Measurements from ENCODE around the gene SEC16B.

The SEC16B gene

GRCh38 chr1:177953549-177953948 is 16.3 kb downstream of the SEC16B start:
- TF ChIP-seq CTCF (conservative IDR thresholded peaks at IDR 0.05; ENCODE audit: low read length) = no peak

GRCh38 chr1:177952691-177953090 is 17.2 kb downstream of the SEC16B start:
- no peak overlapping the region for H3K4me3 ChIP-seq (ENCODE audit: low read length)
- no peak for DNase-seq (ENCODE audit: low read depth)
- TF ChIP-seq CTCF (conservative IDR thresholded peaks at IDR 0.05; ENCODE audit: low read length) = no peak

More at GRCh38 chr1:177953549-177953948, 16.3 kb downstream of the SEC16B start:
- H3K4me3 ChIP-seq (ENCODE audit: low read length) = no peak overlapping the region
- no peak for DNase-seq (ENCODE audit: low read depth)

GRCh38 chr1:177952249-177952648 is 17.6 kb downstream of the SEC16B start:
- no peak for DNase-seq (ENCODE audit: low read depth)
- H3K4me3 ChIP-seq (ENCODE audit: low read length) = no peak overlapping the region
- no peak for TF ChIP-seq CTCF (conservative IDR thresholded peaks at IDR 0.05; ENCODE audit: low read length)

GRCh38 chr1:177950506-177950905 is 19.4 kb downstream of the SEC16B start:
- no peak for DNase-seq (ENCODE audit: low read depth)
- H3K4me3 ChIP-seq (ENCODE audit: low read length) = no peak overlapping the region
- no peak for TF ChIP-seq CTCF (conservative IDR thresholded peaks at IDR 0.05; ENCODE audit: low read length)

GRCh38 chr1:177948336-177948972 is 21.4 kb downstream of the SEC16B start:
- TF ChIP-seq CTCF (conservative IDR thresholded peaks at IDR 0.05; ENCODE audit: low read length) = peak; percentile 97
- no peak overlapping the region for H3K4me3 ChIP-seq (ENCODE audit: low read length)
- peak; percentile 69 for DNase-seq (ENCODE audit: low read depth)

- no peak for DNase-seq (ENCODE audit: low read depth)
- no peak for TF ChIP-seq CTCF (conservative IDR thresholded peaks at IDR 0.05; ENCODE audit: low read length)
- no peak overlapping the region for H3K4me3 ChIP-seq (ENCODE audit: low read length)
Measured at GRCh38 chr1:177947623-177948022, 22.2 kb downstream of the SEC16B start.

- DNase-seq (ENCODE audit: low read depth) = peak; percentile 62
- no peak overlapping the region for H3K4me3 ChIP-seq (ENCODE audit: low read length)
- peak; percentile 90 for TF ChIP-seq CTCF (conservative IDR thresholded peaks at IDR 0.05; ENCODE audit: low read length)
Measured at GRCh38 chr1:177945943-177946650, 23.8 kb downstream of the SEC16B start.

All from AG10803 (cell line).